ENCODE data around the gene OR2L3.

GRCh38 chr1:248098529-248098928, 51.9 kb downstream of the OR2L3 start:
- no peak for TF ChIP-seq CTCF (IDR thresholded peaks at IDR 0.05)
- no peak for TF ChIP-seq EP300 (IDR thresholded peaks at IDR 0.05)
- TF ChIP-seq POLR2AphosphoS5 (IDR thresholded peaks at IDR 0.05) = no peak
- TF ChIP-seq POLR2A (IDR thresholded peaks at IDR 0.05) = no peak
